Middle frontal gyrus (tissue), 1 donor: ENCODE measurements around the gene PWP2.
"Not testable (repeated sequence)": the region's sequence is repeated elsewhere in the genome, so short reads cannot be mapped to it uniquely, and the experiment has no call there.

Experiments
- DNase-seq: peaks from one replicate; pipeline ENCODE4 v3.0.0-alpha.2; 2015; ENCODE audit warnings: low spot score; ENCODE audit errors: extremely low spot score

The PWP2 gene

DNA sequence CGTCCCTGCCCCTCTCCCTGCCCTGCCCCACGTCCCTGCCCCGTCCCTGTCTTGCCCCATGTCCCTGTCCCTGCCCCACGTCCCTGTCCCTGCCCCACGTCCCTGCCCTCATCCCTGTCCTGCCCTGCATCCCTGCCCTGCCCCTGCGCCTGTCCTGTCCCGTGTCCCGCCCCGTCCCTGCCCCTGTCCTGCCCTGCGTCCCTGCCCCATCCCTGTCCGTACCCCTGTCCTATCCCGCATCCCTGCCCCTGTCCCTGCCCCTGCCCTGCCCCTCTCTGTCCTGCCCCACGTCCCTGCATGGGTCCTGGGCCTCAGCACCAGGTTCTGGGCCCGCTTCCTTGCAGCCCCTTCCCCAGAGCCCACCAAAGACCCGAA lies 53.1 kb downstream of the PWP2 start:
- not testable (repeated sequence) for DNase-seq

DNA sequence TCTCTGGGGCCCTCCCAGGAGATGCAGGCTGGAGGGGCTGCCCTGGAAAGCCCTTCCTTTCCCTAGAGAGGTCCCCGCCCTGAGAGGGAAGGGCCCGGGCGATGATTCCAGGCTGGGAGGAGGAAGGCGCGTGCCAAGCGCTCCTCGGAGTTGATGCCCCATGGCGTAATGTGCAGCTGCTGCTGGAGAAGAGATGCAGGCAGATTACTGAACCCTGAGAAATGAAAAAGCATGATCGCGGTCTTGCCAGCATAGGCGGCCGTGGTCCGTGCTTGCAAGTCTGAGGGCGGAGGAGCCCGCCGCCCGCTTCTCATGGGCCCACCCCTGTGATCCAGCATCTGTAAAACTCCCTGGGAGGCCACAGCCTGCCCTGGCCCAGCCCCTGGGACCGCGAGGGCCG lies 53.6 kb downstream of the PWP2 start:
- not testable (repeated sequence) for DNase-seq

DNA sequence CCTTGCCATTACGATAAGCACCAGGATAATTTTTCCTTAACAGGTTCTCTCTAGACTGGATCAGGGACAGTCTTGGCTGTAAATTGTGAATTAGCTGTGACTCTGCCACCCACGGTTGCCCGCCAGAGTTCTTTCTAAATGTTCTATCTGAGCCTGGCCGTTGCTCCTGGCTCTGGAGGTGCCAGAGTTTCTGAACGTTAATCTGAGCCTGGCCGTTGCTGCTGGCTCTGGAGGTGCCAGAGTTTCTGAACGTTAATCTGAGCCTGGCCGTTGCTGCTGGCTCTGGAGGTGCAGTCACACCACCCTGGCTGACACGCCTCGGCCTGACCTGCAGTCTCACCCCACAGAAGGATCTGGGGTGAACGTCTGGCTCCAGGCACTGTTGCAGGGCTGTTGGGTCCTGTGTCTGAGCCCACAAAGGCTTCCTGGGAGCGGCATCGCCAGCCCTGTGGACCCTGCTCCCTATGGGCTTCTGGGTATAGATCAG lies 56.0 kb downstream of the PWP2 start:
- DNase-seq: not testable (repeated sequence)

GRCh38 chr21:44165933-44166332 lies 58.7 kb downstream of the PWP2 start:
- not testable (repeated sequence) for DNase-seq

DNA sequence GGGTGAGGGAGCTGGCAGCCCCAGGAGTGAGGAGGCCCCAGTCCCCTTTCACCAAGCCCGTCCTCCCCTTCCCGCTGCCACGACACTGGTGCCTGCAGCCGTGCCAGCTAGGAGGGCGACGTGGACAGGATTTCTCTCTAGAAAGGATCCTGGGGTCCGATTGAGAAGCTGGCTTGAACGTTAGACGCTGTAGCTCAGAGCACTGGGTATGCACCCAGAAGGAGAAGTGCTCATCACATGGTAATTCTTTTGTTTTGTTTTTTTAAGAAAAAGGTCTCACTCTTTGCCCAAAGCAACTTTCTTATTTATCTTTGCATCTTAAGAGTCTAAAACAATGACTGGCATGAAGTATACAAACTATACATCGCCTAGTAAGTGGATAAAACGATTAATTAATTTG lies 60.3 kb downstream of the PWP2 start:
- DNase-seq: not testable (repeated sequence)

GRCh38 chr21:44170326-44170725 lies 63.1 kb downstream of the PWP2 start:
- not testable (repeated sequence) for DNase-seq

DNA sequence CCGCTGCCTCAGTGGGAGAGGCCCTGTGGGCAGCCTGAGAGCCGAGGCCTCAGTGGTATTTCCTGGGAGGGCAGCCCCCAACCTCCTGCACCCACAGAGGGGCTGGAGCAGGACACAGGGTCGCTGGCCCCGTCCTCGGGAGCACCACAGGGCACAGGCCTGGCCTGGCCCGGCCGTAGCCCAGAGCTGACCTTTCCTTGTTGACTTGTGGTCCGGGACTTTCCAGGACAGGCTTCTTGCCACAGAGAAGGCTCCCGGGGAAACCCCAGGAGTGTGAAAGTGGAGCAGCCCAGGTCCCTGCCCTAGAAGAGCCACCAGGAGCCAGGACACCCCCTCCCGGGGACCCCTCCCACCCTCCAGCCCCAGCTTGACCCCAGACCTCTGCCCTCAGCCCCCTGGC lies 63.7 kb downstream of the PWP2 start:
- DNase-seq: not testable (repeated sequence)

DNA sequence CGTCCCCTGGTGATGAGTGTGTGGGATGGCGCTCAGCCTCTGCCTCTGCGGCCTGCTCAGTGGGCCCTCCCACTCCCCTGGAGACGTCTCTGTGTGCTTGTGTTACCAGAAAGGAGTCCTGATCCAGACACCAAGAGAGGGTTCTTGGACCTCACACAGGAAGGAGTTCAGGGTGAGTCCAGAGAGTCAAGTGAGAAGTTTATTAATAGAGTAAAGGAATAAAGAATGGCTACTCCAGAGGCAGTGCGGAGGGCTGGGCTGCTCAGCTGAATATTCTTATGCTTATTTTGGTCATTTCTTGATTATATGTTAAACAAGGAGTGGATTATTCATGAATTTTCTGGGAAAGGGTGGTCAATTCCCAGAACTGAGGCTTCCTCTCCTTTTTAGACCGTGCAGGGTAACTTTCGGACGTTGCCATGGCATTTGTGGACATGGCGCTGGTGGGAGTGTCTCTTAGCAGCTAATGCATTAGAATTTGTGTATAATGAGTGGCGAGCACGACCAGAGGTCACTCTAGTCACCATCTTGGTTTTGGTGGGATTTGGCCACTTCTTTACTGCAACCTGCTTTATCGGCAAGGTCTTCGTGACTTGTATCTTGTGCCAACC lies 64.9 kb downstream of the PWP2 start:
- not testable (repeated sequence) for DNase-seq

DNA sequence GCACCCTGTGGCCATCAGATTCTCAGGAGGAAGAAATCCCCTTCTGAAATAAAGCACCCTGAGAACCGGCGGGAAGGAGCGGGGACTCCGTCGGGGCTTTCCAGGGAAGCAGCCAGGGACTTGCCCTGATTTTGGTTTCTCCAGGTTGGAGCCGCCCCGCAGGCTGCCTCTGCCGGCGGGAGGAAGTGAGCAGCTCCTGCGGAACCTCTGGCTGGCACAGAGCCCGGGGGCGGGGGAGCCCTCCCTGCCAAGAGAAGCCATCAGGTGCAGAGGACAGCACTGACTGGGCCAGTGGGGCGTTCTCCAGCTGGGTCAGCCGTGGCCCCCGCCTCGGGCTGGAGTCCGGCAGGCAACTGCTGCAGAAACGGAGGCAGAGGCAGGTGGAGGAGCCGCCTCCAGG lies 65.5 kb downstream of the PWP2 start:
- DNase-seq: not testable (repeated sequence)

DNA sequence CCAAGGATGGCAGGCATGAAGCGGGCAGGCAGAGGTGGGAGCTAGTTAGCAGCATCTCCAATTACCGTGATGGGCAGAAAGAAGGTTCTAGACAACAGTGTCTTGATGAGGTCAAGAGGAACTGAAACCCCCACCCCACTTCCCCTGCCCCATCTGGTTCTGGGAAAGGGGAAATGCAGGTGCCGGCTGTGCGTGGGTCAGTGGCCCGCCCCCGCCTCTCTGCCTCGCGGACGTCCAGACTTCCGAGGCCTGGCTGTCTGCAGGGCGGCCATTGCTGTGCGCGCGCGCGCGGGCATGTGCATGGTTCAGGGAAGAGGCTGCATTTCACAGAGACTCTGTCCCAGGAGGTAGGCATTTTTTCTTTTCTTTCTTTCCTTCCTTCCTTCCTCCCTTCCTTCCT lies 68.0 kb downstream of the PWP2 start:
- not testable (repeated sequence) for DNase-seq

- DNase-seq: not testable (repeated sequence)
Measured at GRCh38 chr21:44176127-44176526, 68.9 kb downstream of the PWP2 start.
